DMS153 treated with DMSO at 0.1 percent for 48 hours (cell line): ENCODE data around the gene SCUBE2.
A peak's percentile ranks its signal among the peaks of the same experiment; 100 is the strongest.
"Not testable (repeated sequence)": the region's sequence is repeated elsewhere in the genome, so short reads cannot be mapped to it uniquely, and the experiment has no call there.

Experiments
- DNase-seq: peaks from one replicate; lab custom pipeline; 2025; ENCODE audit not compliant: unreplicated experiment; lab: John Stamatoyannopoulos, UW

The SCUBE2 gene

GRCh38 chr11:9013373-9013772, 78.0 kb downstream of the SCUBE2 start:
- no peak for DNase-seq

GRCh38 chr11:9009538-9009937, 81.9 kb downstream of the SCUBE2 start:
- DNase-seq = not testable (repeated sequence)

- no peak for DNase-seq
Measured at GRCh38 chr11:9008661-9009060, 82.7 kb downstream of the SCUBE2 start.

GRCh38 chr11:9008011-9008550, 83.3 kb downstream of the SCUBE2 start:
- DNase-seq = no peak

- DNase-seq = no peak
Measured at GRCh38 chr11:9005087-9005486, 86.3 kb downstream of the SCUBE2 start.

- DNase-seq = no peak
Measured at GRCh38 chr11:9004183-9004926, 87.0 kb downstream of the SCUBE2 start.

GRCh38 chr11:9003573-9004182, 87.7 kb downstream of the SCUBE2 start, which contains the start of gene NRIP3:
Gene NRIP3 (minus strand): TSS chr11:9004001. CDS start chr11:9003935, 66 bp downstream.
- DNase-seq = peak; percentile 64

GRCh38 chr11:9002920-9003572, 88.4 kb downstream of the SCUBE2 start:
- DNase-seq = no peak

- no peak for DNase-seq
Measured at GRCh38 chr11:9001736-9002135, 89.7 kb downstream of the SCUBE2 start.

- DNase-seq = no peak
Measured at GRCh38 chr11:8998017-8998416, 93.4 kb downstream of the SCUBE2 start.

GRCh38 chr11:8997451-8997850, 93.9 kb downstream of the SCUBE2 start:
- DNase-seq = no peak

GRCh38 chr11:8989453-8989852, 101.9 kb downstream of the SCUBE2 start:
- no peak for DNase-seq

- no peak for DNase-seq
Measured at GRCh38 chr11:8988329-8989234, 102.8 kb downstream of the SCUBE2 start.

- DNase-seq = no peak
Measured at GRCh38 chr11:8987446-8987845, 104.0 kb downstream of the SCUBE2 start.

GRCh38 chr11:8986772-8987171, 104.6 kb downstream of the SCUBE2 start:
- DNase-seq = not testable (repeated sequence)

- no peak for DNase-seq
Measured at GRCh38 chr11:8985462-8985861, 105.9 kb downstream of the SCUBE2 start.

GRCh38 chr11:8983552-8983951, 107.8 kb downstream of the SCUBE2 start:
- no peak for DNase-seq

GRCh38 chr11:8980485-8980884, 110.9 kb downstream of the SCUBE2 start:
- DNase-seq = no peak

- DNase-seq = not testable (repeated sequence)
Measured at GRCh38 chr11:8979365-8979764, 112.0 kb downstream of the SCUBE2 start.

- no peak for DNase-seq
Measured at GRCh38 chr11:8973121-8973520, 118.3 kb downstream of the SCUBE2 start.

- DNase-seq = no peak
Measured at GRCh38 chr11:8971924-8972316, 119.5 kb downstream of the SCUBE2 start.
